HepG2 (cell line): ENCODE results near the gene SLX4. TPM values are rescaled to one million over a fixed set of nuclear protein-coding genes. Genes with fewer than 3 reads are reported as not detected.
A peak's percentile ranks its signal among the peaks of the same experiment; 100 is the strongest.

Experiments
- ELF4 ChIP-seq: sonication (generic); formaldehyde crosslinking; IDR thresholded peaks from 2 replicates; pipeline ENCODE4 v1.5.0; 2020; ENCODE audit warnings: missing genetic modification reagents, mild to moderate bottlenecking, moderate library complexity, borderline replicate concordance
- FOXP1 ChIP-seq, 2 experiments: fragments of 450-650 bp in 1 of 2; IDR thresholded peaks; 2 replicates each; pipeline ENCODE4 v1.6.1; 2017 to 2018; ENCODE audit warnings: antibody characterized with exemption in 1 of 2
- MYC ChIP-seq: sonication (generic); formaldehyde crosslinking; IDR thresholded peaks from 2 replicates; pipeline ENCODE4 v1.9.0; 2021; ENCODE audit warnings: missing genetic modification reagents, borderline replicate concordance
- NFKB2 ChIP-seq: sonication (generic); formaldehyde crosslinking; IDR thresholded peaks from 2 replicates; pipeline ENCODE4 v1.4.0; 2020; ENCODE audit warnings: missing genetic modification reagents, borderline replicate concordance
- SCMH1 ChIP-seq: sonication (generic); formaldehyde crosslinking; IDR thresholded peaks from 2 replicates; pipeline ENCODE4 v1.9.0; 2021; ENCODE audit warnings: missing genetic modification reagents, mild to moderate bottlenecking, borderline replicate concordance
- SMAD1 ChIP-seq: sonication (generic); formaldehyde crosslinking; IDR thresholded peaks from 2 replicates; pipeline ENCODE4 v1.4.0; 2020; ENCODE audit warnings: missing genetic modification reagents, low read depth, mild to moderate bottlenecking, borderline replicate concordance
- SMAD3 ChIP-seq: sonication (generic); formaldehyde crosslinking; IDR thresholded peaks from 2 replicates; pipeline ENCODE4 v1.4.0; 2020; ENCODE audit warnings: missing genetic modification reagents
- TSC22D2 ChIP-seq: sonication (generic); formaldehyde crosslinking; IDR thresholded peaks from 2 replicates; pipeline ENCODE4 v1.5.1; 2020; ENCODE audit warnings: missing genetic modification reagents, mild to moderate bottlenecking, borderline replicate concordance
- ZEB1 ChIP-seq: IDR thresholded peaks from 2 replicates; pipeline ENCODE4 v1.6.1; 2012; ENCODE audit warnings: mild to moderate bottlenecking, low read depth, inconsistent platforms; ENCODE audit not compliant: insufficient replicate concordance
- ZFP36L1 ChIP-seq: sonication (generic); formaldehyde crosslinking; IDR thresholded peaks from 2 replicates; pipeline ENCODE4 v1.8.0; 2022; ENCODE audit warnings: mild to moderate bottlenecking, missing genetic modification reagents, moderate library complexity
- ZNF646 ChIP-seq: sonication (generic); formaldehyde crosslinking; IDR thresholded peaks from 2 replicates; pipeline ENCODE4 v1.9.0; 2021; ENCODE audit warnings: mild to moderate bottlenecking, missing genetic modification reagents
- ZNF749 ChIP-seq: sonication (generic); formaldehyde crosslinking; IDR thresholded peaks from 2 replicates; pipeline ENCODE4 v1.8.0; 2022; ENCODE audit warnings: mild to moderate bottlenecking, missing genetic modification reagents, moderate library complexity, borderline replicate concordance
- polyA plus RNA-seq, 8 experiments: library from polyadenylated mRNA; depleted of rRNA in 3 of 8; stranded (reverse) in 7 of 8; unstranded in 1 of 8; fragments of >200 nt; fragmentation: Illumina TruSeq in 4 of 8; extraction: Trizol in 4 of 8; gene quantifications; 2 replicates each; pipeline versions ENCODE4 v1.2.1 to v1.2.3, GENCODE V29; 2011 to 2016; ENCODE audit warnings: low read depth in 4 of 8, missing spikeins in 1 of 8, mixed read lengths in 1 of 8; ENCODE audit not compliant: insufficient read depth in 1 of 8
- total RNA-seq, 5 experiments: library from RNA; depleted of rRNA; stranded (reverse); fragments of >200 nt; fragmentation: Illumina TruSeq; extraction: Trizol; gene quantifications; 2 replicates each; pipeline ENCODE4 v1.2.3, GENCODE V29; 2016; ENCODE audit warnings: low read depth in 1 of 5
- TF ChIP-seq, protein P1 (sequence below): sonication (generic); formaldehyde crosslinking; IDR thresholded peaks from 2 replicates; pipeline ENCODE4 v1.4.0; 2020; ENCODE audit warnings: mild to moderate bottlenecking, missing genetic modification reagents, borderline replicate concordance
- TF ChIP-seq, protein P2 (sequence below): sonication (generic); formaldehyde crosslinking; IDR thresholded peaks from 2 replicates; pipeline ENCODE4 v1.5.1; 2020; ENCODE audit warnings: mild to moderate bottlenecking, missing genetic modification reagents, moderate library complexity
- TF ChIP-seq, protein P3 (sequence below): sonication (generic); formaldehyde crosslinking; IDR thresholded peaks from 2 replicates; pipeline ENCODE4 v1.4.0; 2020; ENCODE audit warnings: missing genetic modification reagents, borderline replicate concordance

The SLX4 gene
- total and polyA plus RNA-seq, 2 of the 13 experiments (the other 11 are each of a cell fraction or from before 2014, with no cell fraction given) = 1.1 to 3.6 TPM

GRCh38 chr16:3609895-3610697, 1.3 kb downstream of the SLX4 start (continued):
- no peak for TF ChIP-seq ZNF646
- TF ChIP-seq ELF4 = no peak
- TF ChIP-seq NFKB2 (CRISPR knock-in tag) = no peak
- no peak for TF ChIP-seq SCMH1 (CRISPR knock-in tag)
- TF ChIP-seq TSC22D2 (CRISPR knock-in tag) = no peak
- no peak for TF ChIP-seq ZNF749 (CRISPR knock-in tag)
- no peak for TF ChIP-seq ZEB1
- TF ChIP-seq MYC = no peak
- TF ChIP-seq, protein P1, sequence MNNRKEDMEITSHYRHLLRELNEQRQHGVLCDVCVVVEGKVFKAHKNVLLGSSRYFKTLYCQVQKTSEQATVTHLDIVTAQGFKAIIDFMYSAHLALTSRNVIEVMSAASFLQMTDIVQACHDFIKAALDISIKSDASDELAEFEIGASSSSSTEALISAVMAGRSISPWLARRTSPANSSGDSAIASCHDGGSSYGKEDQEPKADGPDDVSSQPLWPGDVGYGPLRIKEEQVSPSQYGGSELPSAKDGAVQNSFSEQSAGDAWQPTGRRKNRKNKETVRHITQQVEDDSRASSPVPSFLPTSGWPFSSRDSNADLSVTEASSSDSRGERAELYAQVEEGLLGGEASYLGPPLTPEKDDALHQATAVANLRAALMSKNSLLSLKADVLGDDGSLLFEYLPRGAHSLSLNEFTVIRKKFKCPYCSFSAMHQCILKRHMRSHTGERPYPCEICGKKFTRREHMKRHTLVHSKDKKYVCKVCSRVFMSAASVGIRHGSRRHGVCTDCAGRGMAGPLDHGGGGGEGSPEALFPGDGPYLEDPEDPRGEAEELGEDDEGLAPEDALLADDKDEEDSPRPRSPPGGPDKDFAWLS (CRISPR knock-in tag) = no peak
- no peak for TF ChIP-seq FOXP1 (IDR thresholded peaks at IDR 0.05)
- TF ChIP-seq FOXP1 (CRISPR knock-in tag; IDR thresholded peaks at IDR 0.05) = peak; percentile 55
- no peak for TF ChIP-seq SMAD1
- TF ChIP-seq, protein P2, sequence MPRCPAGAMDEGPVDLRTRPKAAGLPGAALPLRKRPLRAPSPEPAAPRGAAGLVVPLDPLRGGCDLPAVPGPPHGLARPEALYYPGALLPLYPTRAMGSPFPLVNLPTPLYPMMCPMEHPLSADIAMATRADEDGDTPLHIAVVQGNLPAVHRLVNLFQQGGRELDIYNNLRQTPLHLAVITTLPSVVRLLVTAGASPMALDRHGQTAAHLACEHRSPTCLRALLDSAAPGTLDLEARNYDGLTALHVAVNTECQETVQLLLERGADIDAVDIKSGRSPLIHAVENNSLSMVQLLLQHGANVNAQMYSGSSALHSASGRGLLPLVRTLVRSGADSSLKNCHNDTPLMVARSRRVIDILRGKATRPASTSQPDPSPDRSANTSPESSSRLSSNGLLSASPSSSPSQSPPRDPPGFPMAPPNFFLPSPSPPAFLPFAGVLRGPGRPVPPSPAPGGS (CRISPR knock-in tag) = no peak
- TF ChIP-seq, protein P3, sequence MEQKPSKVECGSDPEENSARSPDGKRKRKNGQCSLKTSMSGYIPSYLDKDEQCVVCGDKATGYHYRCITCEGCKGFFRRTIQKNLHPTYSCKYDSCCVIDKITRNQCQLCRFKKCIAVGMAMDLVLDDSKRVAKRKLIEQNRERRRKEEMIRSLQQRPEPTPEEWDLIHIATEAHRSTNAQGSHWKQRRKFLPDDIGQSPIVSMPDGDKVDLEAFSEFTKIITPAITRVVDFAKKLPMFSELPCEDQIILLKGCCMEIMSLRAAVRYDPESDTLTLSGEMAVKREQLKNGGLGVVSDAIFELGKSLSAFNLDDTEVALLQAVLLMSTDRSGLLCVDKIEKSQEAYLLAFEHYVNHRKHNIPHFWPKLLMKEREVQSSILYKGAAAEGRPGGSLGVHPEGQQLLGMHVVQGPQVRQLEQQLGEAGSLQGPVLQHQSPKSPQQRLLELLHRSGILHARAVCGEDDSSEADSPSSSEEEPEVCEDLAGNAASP (CRISPR knock-in tag) = no peak
- TF ChIP-seq SMAD3 (CRISPR knock-in tag) = no peak
- TF ChIP-seq ZFP36L1 (CRISPR knock-in tag) = no peak
